Neuronal stem cell (in vitro differentiated cells): ENCODE results near the gene BMP8A.

Experiments used
- DNase-seq: peaks from one replicate; pipeline ENCODE4 v3.0.0-alpha.2; 2013; ENCODE audit warnings: low spot score
- H2AFZ ChIP-seq: one replicate; pipeline ENCODE4 v1.6.1; 2013; ENCODE audit warnings: mild to moderate bottlenecking, low read length, inconsistent platforms
- H2AK5ac ChIP-seq: 2 replicates; pipeline ENCODE4 v1.6.1; 2013; ENCODE audit warnings: low read depth, mild to moderate bottlenecking, inconsistent platforms, low read length, moderate library complexity, mixed read lengths
- H2BK120ac ChIP-seq: 2 replicates; pipeline ENCODE4 v1.6.1; 2013; ENCODE audit warnings: low read depth, mild to moderate bottlenecking, inconsistent platforms, low read length, moderate library complexity, mixed read lengths
- H2BK12ac ChIP-seq: one replicate; pipeline ENCODE4 v1.6.1; 2013; ENCODE audit warnings: low read length, inconsistent platforms
- H2BK15ac ChIP-seq: 2 replicates; pipeline ENCODE4 v1.6.1; 2013; ENCODE audit warnings: mild to moderate bottlenecking, low read length, inconsistent platforms, mixed read lengths
- H2BK5ac ChIP-seq: one replicate; pipeline ENCODE4 v1.6.1; 2013; ENCODE audit warnings: inconsistent platforms, mild to moderate bottlenecking, low read length, moderate library complexity
- H3K14ac ChIP-seq: one replicate; pipeline ENCODE4 v1.6.1; 2013; ENCODE audit warnings: low read length, inconsistent platforms
- H3K18ac ChIP-seq: 2 replicates; pipeline ENCODE4 v1.6.1; 2013; ENCODE audit warnings: low read length, inconsistent platforms
- H3K23ac ChIP-seq: 2 replicates; pipeline ENCODE4 v1.6.1; 2013; ENCODE audit warnings: low read depth, mild to moderate bottlenecking, mixed read lengths, low read length, inconsistent platforms; ENCODE audit not compliant: poor library complexity
- H3K27ac ChIP-seq: replicated peaks from 3 replicates; pipeline ENCODE4 v1.5.1; 2013; ENCODE audit warnings: low read length, inconsistent platforms
- H3K27me3 ChIP-seq, 3 experiments: 2 replicates each; pipeline ENCODE4 v1.6.1; 2013; ENCODE audit warnings: low read length in 3 of 3, mild to moderate bottlenecking in 2 of 3, inconsistent platforms in 1 of 3, low read depth in 1 of 3, mixed read lengths in 1 of 3, moderate library complexity in 1 of 3; ENCODE audit not compliant: control insufficient read depth in 3 of 3, insufficient read depth in 3 of 3
- H3K36me3 ChIP-seq, 2 donors: replicated peaks in 1 of 2; 2 replicates each; pipeline ENCODE4 v1.6.1; 2013; ENCODE audit warnings: low read length in 2 of 2; ENCODE audit not compliant: control insufficient read depth in 2 of 2, insufficient read depth in 2 of 2
- H3K4ac ChIP-seq: 2 replicates; pipeline ENCODE4 v1.6.1; 2013; ENCODE audit warnings: inconsistent platforms, mild to moderate bottlenecking, low read length, moderate library complexity
- H3K4me1 ChIP-seq, 2 donors: 1 replicate in 1 of 2; 2 replicates in 1 of 2; pipeline ENCODE4 v1.6.1; 2013; ENCODE audit warnings: low read length in 2 of 2, low read depth in 1 of 2; ENCODE audit not compliant: control insufficient read depth in 2 of 2, insufficient read depth in 1 of 2
- H3K4me2 ChIP-seq: one replicate; pipeline ENCODE4 v1.6.1; 2013; ENCODE audit warnings: mild to moderate bottlenecking, low read length, inconsistent platforms; ENCODE audit not compliant: insufficient read depth, poor library complexity, severe bottlenecking
- H3K4me3 ChIP-seq, 2 donors: 2 replicates each; pipeline ENCODE4 v1.5.1; 2013; ENCODE audit warnings: low read length in 2 of 2, mild to moderate bottlenecking in 2 of 2, inconsistent platforms in 1 of 2, moderate library complexity in 1 of 2
- H3K79me1 ChIP-seq: one replicate; pipeline ENCODE4 v1.6.1; 2013; ENCODE audit warnings: low read depth, mild to moderate bottlenecking, inconsistent platforms, low read length, moderate library complexity
- H3K9ac ChIP-seq: one replicate; pipeline ENCODE4 v1.6.1; 2013; ENCODE audit warnings: mild to moderate bottlenecking, low read depth, low read length, inconsistent platforms; ENCODE audit not compliant: poor library complexity
- H3K9me3 ChIP-seq, 2 donors: replicated peaks in 1 of 2; 2 replicates each; pipeline versions ENCODE3 to v1.6.1; 2013; ENCODE audit warnings: low read length in 2 of 2, mild to moderate bottlenecking in 2 of 2, inconsistent platforms in 1 of 2, low read depth in 1 of 2, mixed read lengths in 1 of 2, moderate library complexity in 1 of 2; ENCODE audit not compliant: control insufficient read depth in 2 of 2, insufficient read depth in 1 of 2
- H4K8ac ChIP-seq: one replicate; pipeline ENCODE4 v1.6.1; 2013; ENCODE audit warnings: low read depth, mild to moderate bottlenecking, inconsistent platforms, low read length, moderate library complexity
- H4K91ac ChIP-seq: one replicate; pipeline ENCODE4 v1.6.1; 2013; ENCODE audit warnings: low read length, low read depth, mild to moderate bottlenecking, inconsistent platforms; ENCODE audit not compliant: poor library complexity
- WGBS, 2 donors: extraction: QIAGEN DNeasy Blood & Tissue Kit; methylation state at CpG; one replicate each; pipeline ENCODE4 v1.1.7; 2013; ENCODE audit warnings: missing lambda C conversion rate in 2 of 2, mixed read lengths in 1 of 2; ENCODE audit not compliant: insufficient read length in 2 of 2, insufficient replicate concordance in 1 of 2; ENCODE audit errors: extremely low coverage in 2 of 2; 5-methylcytosine and 5-hydroxymethylcytosine counted together

Gene BMP8A

DNA sequence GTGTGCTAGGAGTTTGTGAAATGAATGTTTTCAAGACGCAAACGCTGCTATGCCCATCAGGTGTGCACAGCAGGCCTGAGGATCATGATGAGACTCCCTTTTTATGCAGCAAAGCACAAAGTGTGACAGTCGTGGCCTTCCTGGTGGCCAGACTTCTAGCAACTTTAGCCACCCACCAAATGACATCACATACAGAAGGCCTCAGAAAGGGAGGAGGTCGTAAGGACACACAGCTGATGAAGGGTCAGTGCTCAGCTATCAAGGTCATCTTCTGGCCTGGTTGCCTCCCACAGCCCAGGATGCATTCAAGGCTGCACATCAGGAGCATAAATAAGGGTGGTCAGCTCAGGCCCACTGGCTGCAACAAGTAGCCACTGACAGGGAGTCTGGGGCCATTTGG lies 36.6 kb downstream of the BMP8A start:
- Histone ChIP-seq H2AFZ (no peak overlapping the region), H2BK15ac (no peak overlapping the region), H3K4me3 (no peak overlapping the region)

DNA sequence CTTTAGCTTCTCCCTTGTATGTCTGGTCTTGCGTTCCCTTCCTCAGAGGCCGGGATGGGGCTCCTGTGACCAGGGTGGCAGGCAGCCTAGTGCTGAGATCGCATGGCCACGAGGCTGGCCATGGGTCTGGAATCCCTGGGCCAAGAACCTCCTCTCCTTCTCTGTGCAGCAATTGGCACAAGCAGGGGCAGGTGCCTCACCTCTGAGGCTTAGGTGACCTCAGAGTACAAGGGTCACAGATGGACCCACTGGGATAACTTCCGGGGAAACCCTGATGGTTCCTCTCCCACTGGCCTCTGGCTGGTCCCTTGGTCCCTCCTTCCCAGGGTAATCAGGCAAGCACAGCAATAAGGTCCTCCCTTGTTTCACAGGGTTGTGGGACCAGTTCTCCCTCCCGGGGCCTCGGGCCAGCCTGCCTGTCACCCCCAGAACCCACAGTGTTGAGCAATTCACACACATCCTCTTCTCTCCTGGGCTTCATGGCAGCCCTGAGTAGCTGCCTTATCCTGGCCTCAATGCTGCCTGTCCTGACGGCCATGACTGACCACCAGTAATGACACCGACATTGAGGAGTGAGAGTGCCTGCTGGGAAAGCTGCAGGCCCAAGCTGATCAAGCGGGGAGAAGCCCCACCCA lies 38.6 kb downstream of the BMP8A start:
- Histone ChIP-seq H3K18ac (no peak overlapping the region), H3K4me2 (no peak overlapping the region), H3K4me3 (no peak overlapping the region), H3K23ac (no peak overlapping the region), H3K9me3 (no peaks in the 10 kb centered on the region), H4K8ac (no peak overlapping the region), H3K27me3 (no peaks in the 10 kb centered on the region), H4K91ac (no peak overlapping the region), H2AK5ac (no peak overlapping the region), H2BK5ac (no peak overlapping the region), H3K79me1 (no peaks in the 10 kb centered on the region), H3K14ac (peak overlapping the region; percentile 94), H2BK15ac (no peak overlapping the region), H3K9ac (no peak overlapping the region), H3K4me1 (no peaks in the 10 kb centered on the region), H2BK12ac (peak overlapping the region; percentile 58), H2AFZ (no peak overlapping the region), H3K27ac (no peak overlapping the region), H3K4ac (no peak overlapping the region), H3K36me3 (peaks cover 13 to 76% of the 10 kb centered on the region in 2 donors), H2BK120ac (no peak overlapping the region)
- WGBS, 2 donors, result no CpG with 5 or more reads among the region's 10 CpGs
- no peak for DNase-seq

More for the DNA sequence above, 36.6 kb downstream of the BMP8A start:
- Histone ChIP-seq H2BK120ac (no peak overlapping the region), H3K4ac (no peak overlapping the region), H4K8ac (no peak overlapping the region), H2BK12ac (no peak overlapping the region), H3K18ac (no peak overlapping the region), H3K4me2 (no peak overlapping the region), H3K27me3 (no peaks in the 10 kb centered on the region), H2BK5ac (no peak overlapping the region), H3K4me1 (no peaks in the 10 kb centered on the region), H3K79me1 (no peaks in the 10 kb centered on the region), H3K23ac (peak overlapping the region; percentile 0), H4K91ac (no peak overlapping the region), H2AK5ac (no peak overlapping the region), H3K14ac (no peak overlapping the region), H3K9ac (no peak overlapping the region), H3K36me3 (peaks cover 15 to 58% of the 10 kb centered on the region in 2 donors), H3K9me3 (no peaks in the 10 kb centered on the region), H3K27ac (no peak overlapping the region)
- WGBS, 2 donors, result no CpG with 5 or more reads among the region's 4 CpGs
- no peak for DNase-seq

- no CpG with 5 or more reads among the region's 4 CpGs for WGBS, 2 donors
Observed at GRCh38 chr1:39531526-39531925, 40.1 kb downstream of the BMP8A start.

GRCh38 chr1:39533442-39533841 lies 42.0 kb downstream of the BMP8A start:
- Histone ChIP-seq H4K91ac (no peak overlapping the region), H3K27me3 (no peaks in the 10 kb centered on the region), H2BK12ac (no peak overlapping the region), H3K9me3 (no peaks in the 10 kb centered on the region), H2BK120ac (no peak overlapping the region), H4K8ac (no peak overlapping the region), H2BK5ac (no peak overlapping the region), H3K23ac (no peak overlapping the region), H3K36me3 (peaks cover 8 to 79% of the 10 kb centered on the region in 2 donors), H3K4me1 (no peaks in the 10 kb centered on the region), H3K27ac (no peak overlapping the region), H2AFZ (no peak overlapping the region), H3K9ac (no peak overlapping the region), H2AK5ac (no peak overlapping the region), H3K4me2 (no peak overlapping the region), H3K4me3 (no peak overlapping the region), H3K4ac (no peak overlapping the region), H2BK15ac (no peak overlapping the region), H3K18ac (no peak overlapping the region), H3K79me1 (no peaks in the 10 kb centered on the region), H3K14ac (no peak overlapping the region)
- no peak for DNase-seq
- WGBS, 2 donors, result no CpG with 5 or more reads among the region's 1 CpG

More at GRCh38 chr1:39531526-39531925, 40.1 kb downstream of the BMP8A start:
- DNase-seq, result no peak
- H3K27me3 ChIP-seq, result no peaks in the 10 kb centered on the region
- no peak overlapping the region for H3K14ac ChIP-seq
- no peak overlapping the region for H2BK15ac ChIP-seq
- no peak overlapping the region for H3K4ac ChIP-seq
- H4K91ac ChIP-seq, result no peak overlapping the region
- H3K36me3 ChIP-seq, result peaks cover 13 to 83% of the 10 kb centered on the region in 2 donors
- H3K27ac ChIP-seq, result no peak overlapping the region
- H3K9ac ChIP-seq, result no peak overlapping the region
- no peak overlapping the region for H2BK12ac ChIP-seq
- no peak overlapping the region for H2BK5ac ChIP-seq
- H4K8ac ChIP-seq, result no peak overlapping the region
- H3K4me3 ChIP-seq, result no peak overlapping the region
- no peaks in the 10 kb centered on the region for H3K4me1 ChIP-seq
- no peak overlapping the region for H2AK5ac ChIP-seq
- H3K4me2 ChIP-seq, result no peak overlapping the region
- peak overlapping the region; percentile 37 for H3K23ac ChIP-seq
- no peak overlapping the region for H3K18ac ChIP-seq
- no peak overlapping the region for H2AFZ ChIP-seq
- no peaks in the 10 kb centered on the region for H3K9me3 ChIP-seq
- H3K79me1 ChIP-seq, result no peaks in the 10 kb centered on the region
- H2BK120ac ChIP-seq, result no peak overlapping the region
